SH-SY5Y (cell line): ENCODE data around the gene HFM1.

ENCODE experiments used
- GATA2 ChIP-seq: IDR thresholded peaks from 2 replicates; pipeline ENCODE4 v1.6.1; 2011; ENCODE audit warnings: mild to moderate bottlenecking, low read depth, low read length
- GATA3 ChIP-seq: IDR thresholded peaks from 2 replicates; pipeline ENCODE4 v1.6.1; 2011; ENCODE audit warnings: low read depth, mild to moderate bottlenecking, low read length, moderate library complexity

GRCh38 chr1:91349524-91349923 is 55.1 kb downstream of the HFM1 start:
- TF ChIP-seq GATA2, result no peak
- no peak for TF ChIP-seq GATA3
